WERI-Rb-1 (cell line): ENCODE results near the gene ATP6V0D1.
A peak's percentile ranks its signal among the peaks of the same experiment; 100 is the strongest.

Experiments used
- DNase-seq: peaks from one replicate; pipeline ENCODE4 v3.0.0-alpha.2; 2020
- H3K27ac ChIP-seq: fragments of 250-450 bp; sonication (Bioruptor Pico); 2 replicates; pipeline ENCODE4 v1.5.1; 2020; ENCODE audit warnings: mild to moderate bottlenecking, moderate library complexity
- H3K27me3 ChIP-seq: fragments of 250-450 bp; sonication (Bioruptor Pico); 2 replicates; pipeline ENCODE4 v1.5.1; 2021; ENCODE audit warnings: mild to moderate bottlenecking, low read depth, moderate library complexity; ENCODE audit not compliant: insufficient read depth, severe bottlenecking
- H3K36me3 ChIP-seq: fragments of 250-450 bp; sonication (Bioruptor Pico); 2 replicates; pipeline ENCODE4 v1.5.1; 2020; ENCODE audit warnings: mild to moderate bottlenecking, moderate library complexity
- H3K4me3 ChIP-seq: 2 replicates; pipeline ENCODE4 v1.5.1; 2011; ENCODE audit warnings: low read depth, mild to moderate bottlenecking, control low read depth, low read length
- H3K9me3 ChIP-seq: fragments of 250-450 bp; sonication (Bioruptor Pico); 2 replicates; pipeline ENCODE4 v1.5.1; 2021; ENCODE audit warnings: mild to moderate bottlenecking, moderate library complexity; ENCODE audit not compliant: severe bottlenecking
- CTCF ChIP-seq: IDR thresholded peaks from 2 replicates; pipeline ENCODE4 v1.5.1; 2011; ENCODE audit warnings: low read depth, mild to moderate bottlenecking, control low read depth, inconsistent platforms, low read length

Gene ATP6V0D1

GRCh38 chr16:67451061-67451703 is 29.8 kb downstream of the ATP6V0D1 start:
- DNase-seq = no peak
- no peak overlapping the region for H3K4me3 ChIP-seq
- H3K27me3 ChIP-seq = no peaks in the 10 kb centered on the region
- H3K27ac ChIP-seq = no peak overlapping the region
- H3K9me3 ChIP-seq = no peaks in the 10 kb centered on the region
- peaks cover 32% of the 10 kb centered on the region for H3K36me3 ChIP-seq
- no peak for TF ChIP-seq CTCF

GRCh38 chr16:67449739-67450138 is 31.2 kb downstream of the ATP6V0D1 start:
- Histone ChIP-seq H3K27me3 (no peaks in the 10 kb centered on the region), H3K27ac (no peak overlapping the region), H3K4me3 (no peak overlapping the region), H3K36me3 (peaks cover 34% of the 10 kb centered on the region), H3K9me3 (no peaks in the 10 kb centered on the region)
- no peak for DNase-seq
- TF ChIP-seq CTCF = no peak

- no peak for DNase-seq
- H3K9me3 ChIP-seq = no peaks in the 10 kb centered on the region
- H3K4me3 ChIP-seq = no peak overlapping the region
- H3K27me3 ChIP-seq = no peaks in the 10 kb centered on the region
- H3K27ac ChIP-seq = no peak overlapping the region
- H3K36me3 ChIP-seq = peaks cover 37% of the 10 kb centered on the region
- TF ChIP-seq CTCF = no peak
These were observed 31.6 kb downstream of the ATP6V0D1 start for GRCh38 chr16:67449336-67449735.

- Histone ChIP-seq H3K36me3 (peaks cover 40% of the 10 kb centered on the region), H3K4me3 (no peak overlapping the region), H3K27ac (no peak overlapping the region), H3K9me3 (no peaks in the 10 kb centered on the region), H3K27me3 (no peaks in the 10 kb centered on the region)
- DNase-seq = no peak
- TF ChIP-seq CTCF = no peak
These were observed 32.4 kb downstream of the ATP6V0D1 start for GRCh38 chr16:67448580-67448979.

GRCh38 chr16:67447508-67448076 is 33.4 kb downstream of the ATP6V0D1 start:
- H3K9me3 ChIP-seq = no peaks in the 10 kb centered on the region
- DNase-seq = peak; percentile 71
- H3K4me3 ChIP-seq = no peak overlapping the region
- TF ChIP-seq CTCF = peak; percentile 79
- H3K36me3 ChIP-seq = peaks cover 40% of the 10 kb centered on the region
- H3K27ac ChIP-seq = peak overlapping the region; percentile 43
- H3K27me3 ChIP-seq = no peaks in the 10 kb centered on the region
